Thoracic aorta (tissue), 2 donors: ENCODE measurements around the gene MSH4. TPM values are rescaled to one million over a fixed set of nuclear protein-coding genes. Genes with fewer than 3 reads are reported as not detected.
"Not testable (repeated sequence)": the region's sequence is repeated elsewhere in the genome, so short reads cannot be mapped to it uniquely, and the experiment has no call there.

Experiments used
- ATAC-seq: fragments of 150-250 bp; one replicate; pipeline ENCODE4 v1.8.0; 2017; ENCODE audit warnings: low read depth; ENCODE audit not compliant: insufficient number of reproducible peaks, low FRiP score
- DNase-seq: peaks from one replicate; pipeline ENCODE4 v3.0.0-alpha.2; 2020; ENCODE audit warnings: low spot score
- H3K27ac ChIP-seq, 2 donors: fragments of 200-600 bp; sonication (generic); 1 replicate in 1 of 2; 2 replicates in 1 of 2; pipeline ENCODE4 v1.5.1; 2016; ENCODE audit warnings: mild to moderate bottlenecking in 2 of 2, moderate library complexity in 2 of 2
- H3K27me3 ChIP-seq: fragments of 200-600 bp; sonication (generic); replicated peaks from 2 replicates; pipeline ENCODE4 v1.6.0; 2016; ENCODE audit warnings: mild to moderate bottlenecking; ENCODE audit not compliant: insufficient read depth
- H3K36me3 ChIP-seq: fragments of 200-600 bp; sonication (generic); one replicate; pipeline ENCODE4 v1.5.1; 2016
- H3K4me1 ChIP-seq, 2 donors: fragments of 200-600 bp; sonication (generic); 1 replicate in 1 of 2; 2 replicates in 1 of 2; pipeline versions ENCODE4 v1.5.1 to v1.6.0; 2016; ENCODE audit warnings: low read depth in 2 of 2, mild to moderate bottlenecking in 1 of 2; ENCODE audit not compliant: control insufficient read depth in 1 of 2
- H3K4me3 ChIP-seq: fragments of 200-600 bp; sonication (generic); 2 replicates; pipeline ENCODE4 v1.5.1; 2016; ENCODE audit warnings: mild to moderate bottlenecking
- H3K9me3 ChIP-seq: fragments of 200-600 bp; sonication (generic); 2 replicates; pipeline ENCODE4 v1.5.1; 2016
- CTCF ChIP-seq: fragments of 200-600 bp; sonication (generic); IDR thresholded peaks from one replicate; pipeline ENCODE4 v1.5.1; 2019; ENCODE audit warnings: antibody characterized with exemption
- total RNA-seq, 2 donors: library from RNA; depleted of rRNA; stranded (reverse); fragments of >200 nt; gene quantifications; one replicate each; pipeline versions ENCODE4 v1.1.0 to v1.2.3, GENCODE V29; 2016

The MSH4 gene
- total RNA-seq, 2 donors from 2014 or later: 0.27 to 0.28 TPM

- no peak overlapping the region for H3K4me3 ChIP-seq
- no peaks in the 10 kb centered on the region for H3K4me1 ChIP-seq
- peaks cover 3% of the 10 kb centered on the region for H3K9me3 ChIP-seq
- no peak overlapping the region for H3K27ac ChIP-seq
- no peaks in the 10 kb centered on the region for H3K36me3 ChIP-seq
- DNase-seq (no peak), ATAC-seq (no peak)
- no peak for TF ChIP-seq CTCF
- no peaks in the 10 kb centered on the region for H3K27me3 ChIP-seq
Observed at GRCh38 chr1:75908717-75909152, 112.1 kb downstream of the MSH4 start.

GRCh38 chr1:75916834-75917233 lies 120.2 kb downstream of the MSH4 start:
- no peak for TF ChIP-seq CTCF
- Histone ChIP-seq H3K36me3 (no peaks in the 10 kb centered on the region), H3K9me3 (no peaks in the 10 kb centered on the region), H3K4me3 (no peak overlapping the region), H3K4me1 (no peaks in the 10 kb centered on the region), H3K27ac (no peak overlapping the region), H3K27me3 (no peaks in the 10 kb centered on the region)
- DNase-seq: no peak
- ATAC-seq: no peak

GRCh38 chr1:75922698-75923097 lies 126.0 kb downstream of the MSH4 start:
- Histone ChIP-seq H3K4me1 (no peaks in the 10 kb centered on the region), H3K27ac (no peak overlapping the region), H3K9me3 (no peaks in the 10 kb centered on the region), H3K27me3 (no peaks in the 10 kb centered on the region), H3K36me3 (no peaks in the 10 kb centered on the region), H3K4me3 (no peak overlapping the region)
- ATAC-seq (no peak), DNase-seq (no peak)
- TF ChIP-seq CTCF: no peak

- no peak for ATAC-seq
- Histone ChIP-seq H3K27me3 (no peaks in the 10 kb centered on the region), H3K4me1 (no peaks in the 10 kb centered on the region), H3K4me3 (no peak within 1 kb of the TSS), H3K27ac (no peak within 1 kb of the TSS), H3K36me3 (no peaks in the 10 kb centered on the region), H3K9me3 (no peaks in the 10 kb centered on the region)
- TF ChIP-seq CTCF: no peak
- no peak for DNase-seq
Observed at GRCh38 chr1:75932304-75932703, 135.6 kb downstream of the MSH4 start, which contains the start of gene ASB17. ASB17 (minus strand) TSS chr1:75932404; CDS start chr1:75932291, 113 bp downstream.

DNA sequence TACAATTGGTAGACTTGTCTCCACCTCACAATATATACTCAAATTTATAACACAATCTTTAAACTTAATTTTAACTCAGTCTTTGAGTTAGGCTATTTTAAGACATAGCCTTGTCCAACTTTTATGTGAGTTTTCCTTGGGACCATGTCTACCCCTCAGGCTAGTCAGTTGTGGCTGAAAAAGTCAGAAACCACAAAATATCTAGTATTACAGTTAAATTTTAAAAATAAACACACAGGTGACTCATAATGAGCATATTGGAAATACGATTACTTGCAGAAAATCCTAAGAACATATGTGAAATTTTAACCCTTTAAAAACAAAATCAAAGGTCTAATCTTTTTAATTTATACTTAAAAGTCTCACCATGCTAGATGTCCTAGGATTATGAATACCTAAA lies 140.4 kb downstream of the MSH4 start:
- no peak overlapping the region for H3K4me3 ChIP-seq
- H3K4me1 ChIP-seq: no peaks in the 10 kb centered on the region
- H3K36me3 ChIP-seq: no peaks in the 10 kb centered on the region
- TF ChIP-seq CTCF: no peak
- H3K27ac ChIP-seq: no peak overlapping the region
- no peak for DNase-seq
- H3K27me3 ChIP-seq: no peaks in the 10 kb centered on the region
- H3K9me3 ChIP-seq: no peaks in the 10 kb centered on the region
- ATAC-seq: no peak

- not testable (repeated sequence) for H3K4me3 ChIP-seq, ATAC-seq, H3K9me3 ChIP-seq, H3K27ac ChIP-seq, H3K36me3 ChIP-seq, DNase-seq, H3K27me3 ChIP-seq, H3K4me1 ChIP-seq
Observed at GRCh38 chr1:75943037-75943436, 146.4 kb downstream of the MSH4 start.
